ENCODE measurements around the gene KRTAP10-1. TPM values are rescaled to one million over a fixed set of nuclear protein-coding genes. Genes with fewer than 3 reads are reported as not detected.

The KRTAP10-1 gene
- total and polyA plus RNA-seq, 9 of the 15 experiments (the other 6 are each of a cell fraction or from before 2014, with no cell fraction given): not detected

GRCh38 chr21:44524414-44525371 is 15.3 kb downstream of the KRTAP10-1 start (continued):
- TF ChIP-seq POLR2A (conservative IDR thresholded peaks at IDR 0.05) (no peak), OTX1 (CRISPR knock-in tag; IDR thresholded peaks at IDR 0.05) (peak; percentile 21; the same call in 1 of the 2 replicates), CREB1 (IDR thresholded peaks at IDR 0.05) (no peak), CREB1 (CRISPR knock-in tag; IDR thresholded peaks at IDR 0.05) (no peak), ETS2 (tag; IDR thresholded peaks at IDR 0.05; ENCODE audit: borderline replicate concordance, poor library complexity, severe bottlenecking) (no peak), STAT5B (CRISPR knock-in tag; IDR thresholded peaks at IDR 0.05) (no peak), HNRNPL (IDR thresholded peaks at IDR 0.05; ENCODE audit: low read depth, low read length) (no peak), YY1 (IDR thresholded peaks at IDR 0.05; ENCODE audit: borderline replicate concordance in 1 of 3, control insufficient read depth in 1 of 3, extremely low read depth in 1 of 3, insufficient read depth in 3 of 3, insufficient read length in 1 of 3, insufficient replicate concordance in 2 of 3, low read depth in 1 of 3, low read length in 2 of 3) (no peak), GATA2 (CRISPR knock-in tag; IDR thresholded peaks at IDR 0.05) (0 out of 2 replicates have a peak, but pooled peaks have one; percentile 16), ZNF197 (CRISPR knock-in tag; IDR thresholded peaks at IDR 0.05; ENCODE audit: low read depth) (no peak), E2F4 (CRISPR knock-in tag; IDR thresholded peaks at IDR 0.05; ENCODE audit: low read depth) (no peak), ZNF778 (CRISPR knock-in tag; IDR thresholded peaks at IDR 0.05) (no peak), ZNF445 (CRISPR knock-in tag; IDR thresholded peaks at IDR 0.05; ENCODE audit: low read depth) (no peak), TEAD1 (CRISPR knock-in tag; IDR thresholded peaks at IDR 0.05) (no peak)

All from K562 (cell line).